PC-3 (cell line): ENCODE data around the gene EFEMP1.

ENCODE experiments used
- EZH2 ChIP-seq: fragments of 300-600 bp; sonication (generic); IDR thresholded peaks from one replicate; pipeline ENCODE4 v1.6.1; 2017; ENCODE audit warnings: antibody characterized with exemption, mild to moderate bottlenecking, low read length; ENCODE audit not compliant: unreplicated experiment
- TF ChIP-seq, protein P1 (sequence below): fragments of 300-600 bp; sonication (generic); conservative IDR thresholded peaks from 2 replicates; pipeline ENCODE4 v1.5.1; 2017; ENCODE audit warnings: antibody characterized with exemption, low read depth, mild to moderate bottlenecking, low read length

GRCh38 chr2:55923982-55924321 is 370 bp upstream of the EFEMP1 start:
- TF ChIP-seq, protein P1, sequence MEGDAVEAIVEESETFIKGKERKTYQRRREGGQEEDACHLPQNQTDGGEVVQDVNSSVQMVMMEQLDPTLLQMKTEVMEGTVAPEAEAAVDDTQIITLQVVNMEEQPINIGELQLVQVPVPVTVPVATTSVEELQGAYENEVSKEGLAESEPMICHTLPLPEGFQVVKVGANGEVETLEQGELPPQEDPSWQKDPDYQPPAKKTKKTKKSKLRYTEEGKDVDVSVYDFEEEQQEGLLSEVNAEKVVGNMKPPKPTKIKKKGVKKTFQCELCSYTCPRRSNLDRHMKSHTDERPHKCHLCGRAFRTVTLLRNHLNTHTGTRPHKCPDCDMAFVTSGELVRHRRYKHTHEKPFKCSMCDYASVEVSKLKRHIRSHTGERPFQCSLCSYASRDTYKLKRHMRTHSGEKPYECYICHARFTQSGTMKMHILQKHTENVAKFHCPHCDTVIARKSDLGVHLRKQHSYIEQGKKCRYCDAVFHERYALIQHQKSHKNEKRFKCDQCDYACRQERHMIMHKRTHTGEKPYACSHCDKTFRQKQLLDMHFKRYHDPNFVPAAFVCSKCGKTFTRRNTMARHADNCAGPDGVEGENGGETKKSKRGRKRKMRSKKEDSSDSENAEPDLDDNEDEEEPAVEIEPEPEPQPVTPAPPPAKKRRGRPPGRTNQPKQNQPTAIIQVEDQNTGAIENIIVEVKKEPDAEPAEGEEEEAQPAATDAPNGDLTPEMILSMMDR = no peak
- TF ChIP-seq EZH2 = no peak
